Esophagus squamous epithelium (tissue), 5 donors: ENCODE results near the gene PDIK1L. TPM values are rescaled to one million over a fixed set of nuclear protein-coding genes. Genes with fewer than 3 reads are reported as not detected.
A peak's percentile ranks its signal among the peaks of the same experiment; 100 is the strongest.

ENCODE experiments used
- DNase-seq: peaks from one replicate; lab custom pipeline; 2025; lab: John Stamatoyannopoulos, UW
- H3K27ac ChIP-seq, 4 donors: fragments of 200-600 bp; sonication (generic); one replicate each; pipeline ENCODE4 v1.5.1; 2016 to 2019; ENCODE audit warnings: mild to moderate bottlenecking in 1 of 4
- H3K27me3 ChIP-seq, 4 donors: fragments of 200-600 bp; sonication (generic); 1 replicate in 3 of 4; 2 replicates in 1 of 4; pipeline versions ENCODE4 v1.5.1 to v1.6.0; 2017 to 2021; ENCODE audit warnings: antibody characterized with exemption in 1 of 4
- H3K36me3 ChIP-seq, 3 donors: fragments of 200-600 bp; sonication (generic); one replicate each; pipeline ENCODE4 v1.5.1; 2016 to 2019
- H3K4me1 ChIP-seq, 3 donors: fragments of 200-600 bp; sonication (generic); one replicate each; pipeline ENCODE4 v1.5.1; 2017 to 2019
- H3K4me3 ChIP-seq, 4 donors: fragments of 200-600 bp; sonication (generic); 1 replicate in 3 of 4; 2 replicates in 1 of 4; pipeline ENCODE4 v1.5.1; 2016 to 2019; ENCODE audit warnings: mild to moderate bottlenecking in 2 of 4, moderate library complexity in 1 of 4
- H3K9me3 ChIP-seq, 3 donors: fragments of 200-600 bp; sonication (generic); one replicate each; pipeline ENCODE4 v1.5.1; 2016 to 2019
- CTCF ChIP-seq, 6 experiments: fragments of 450-650 bp in 4 of 6; fragments of 200-600 bp in 2 of 6; sonication (generic) in 2 of 6; IDR thresholded peaks; one replicate each; pipeline ENCODE4 v1.5.1; 2016 to 2019; ENCODE audit warnings: antibody characterized with exemption in 6 of 6, mild to moderate bottlenecking in 4 of 6, moderate library complexity in 4 of 6
- POLR2A ChIP-seq, 4 donors: fragments of 450-650 bp; IDR thresholded peaks; one replicate each; pipeline ENCODE4 v1.6.1; 2017; ENCODE audit warnings: antibody characterized with exemption in 4 of 4, mild to moderate bottlenecking in 4 of 4, moderate library complexity in 3 of 4
- WGBS, 2 donors: methylation state at CpG; one replicate each; pipeline ENCODE4 v1.1.5; 2018; 5-methylcytosine and 5-hydroxymethylcytosine counted together
- intact Hi-C: fragments of 100-400 bp; cut with DNase I; formaldehyde crosslinking; loops from one replicate; pipeline ENCODE4 v1.15.0; 2022
- total RNA-seq, 4 donors: library from RNA; depleted of rRNA; stranded (reverse); fragments of >200 nt; gene quantifications; one replicate each; pipeline ENCODE4 v1.1.0, GENCODE V29; 2016
- donor health status: DM: yes; HTN: yes; CAD: no.

Gene PDIK1L
- total RNA-seq, 4 donors from 2014 or later: 5.6 to 14.0 (median 8.3) TPM

- no peak for DNase-seq
- Histone ChIP-seq H3K4me3 (peak overlapping the region; percentile 31 to 75 (median 54)), H3K9me3 (no peaks in the 10 kb centered on the region), H3K27me3 (peaks cover 0 to 51% (median 0%) of the 10 kb centered on the region in 4 donors), H3K27ac (peak overlapping the region in 3 of 4 donors; percentile 43 to 68 (median 58)), H3K4me1 (peaks cover 21 to 52% (median 27%) of the 10 kb centered on the region in 3 donors), H3K36me3 (no peaks in the 10 kb centered on the region)
- intact Hi-C loops: loop anchor here (10.0 kb wide), 1 partner anchor 153 kb away; the partner anchor contains the start of gene CD52
- TF ChIP-seq POLR2A (IDR thresholded peaks at IDR 0.05) (no peak), CTCF (IDR thresholded peaks at IDR 0.05) (no peak)
- 34 to 36% methylated on average over 15 to 16 of the region's 21 CpGs for WGBS, 2 donors
Observed at GRCh38 chr1:26162220-26162709, 50.6 kb downstream of the PDIK1L start.

- intact Hi-C loops: loop anchor here (10.0 kb wide), 1 partner anchor 151 kb away; the partner anchor contains the start of gene CD52
- no peaks in the 10 kb centered on the region for H3K36me3 ChIP-seq
- 63 to 73% methylated on average over 4 to 8 of the region's 9 CpGs for WGBS, 2 donors
- peak overlapping the region in 3 of 4 donors; percentile 34 to 72 (median 51) for H3K4me3 ChIP-seq
- no peaks in the 10 kb centered on the region for H3K9me3 ChIP-seq
- no peak for TF ChIP-seq CTCF (IDR thresholded peaks at IDR 0.05)
- no peak for TF ChIP-seq POLR2A (IDR thresholded peaks at IDR 0.05)
- H3K4me1 ChIP-seq: peaks cover 18 to 44% (median 23%) of the 10 kb centered on the region in 3 donors
- DNase-seq: no peak
- H3K27me3 ChIP-seq: peaks cover 0 to 37% (median 0%) of the 10 kb centered on the region in 4 donors
- H3K27ac ChIP-seq: peak overlapping the region in 1 of 4 donors; percentile 33
Observed at GRCh38 chr1:26163684-26164035, 52.0 kb downstream of the PDIK1L start.

GRCh38 chr1:26164036-26164860 is 52.6 kb downstream of the PDIK1L start:
- H3K9me3 ChIP-seq: no peaks in the 10 kb centered on the region
- no peak for DNase-seq
- H3K36me3 ChIP-seq: no peaks in the 10 kb centered on the region
- H3K27me3 ChIP-seq: peaks cover 0 to 33% (median 0%) of the 10 kb centered on the region in 4 donors
- H3K4me1 ChIP-seq: peaks cover 18 to 44% (median 23%) of the 10 kb centered on the region in 3 donors
- TF ChIP-seq CTCF (IDR thresholded peaks at IDR 0.05) (peak; percentile 26 to 89 (median 77)), POLR2A (IDR thresholded peaks at IDR 0.05) (no peak)
- 23 to 28% methylated on average over 16 to 17 of the region's 72 CpGs for WGBS, 2 donors
- intact Hi-C loops: loop anchor here (10.0 kb wide), 1 partner anchor 151 kb away; the partner anchor contains the start of gene CD52
- H3K4me3 ChIP-seq: peak overlapping the region; percentile 23 to 72 (median 42)
- H3K27ac ChIP-seq: peak overlapping the region in 3 of 4 donors; percentile 33 to 75 (median 65)

GRCh38 chr1:26164861-26165842 is 53.5 kb downstream of the PDIK1L start:
- H3K4me3 ChIP-seq: peak overlapping the region in 2 of 4 donors; percentile 51 to 72
- WGBS, 2 donors: 65 to 66% methylated on average over 18 to 19 of the region's 19 CpGs
- no peak for DNase-seq
- peak overlapping the region in 3 of 4 donors; percentile 20 to 75 (median 65) for H3K27ac ChIP-seq
- peaks cover 0 to 33% (median 0%) of the 10 kb centered on the region in 4 donors for H3K27me3 ChIP-seq
- no peaks in the 10 kb centered on the region for H3K9me3 ChIP-seq
- H3K36me3 ChIP-seq: no peaks in the 10 kb centered on the region
- TF ChIP-seq CTCF (IDR thresholded peaks at IDR 0.05) (no peak), POLR2A (IDR thresholded peaks at IDR 0.05) (no peak)
- intact Hi-C loops: loop anchor here (10.0 kb wide), 1 partner anchor 150 kb away; the partner anchor contains the start of gene CD52
- H3K4me1 ChIP-seq: peaks cover 21 to 50% (median 25%) of the 10 kb centered on the region in 3 donors
